Cardiac muscle cell (in vitro differentiated cells and primary cell): ENCODE results near the gene RASL10B. TPM values are rescaled to one million over a fixed set of nuclear protein-coding genes. Genes with fewer than 3 reads are reported as not detected.

Experiments used
- DNase-seq, 2 donors: peaks; one replicate each; pipeline versions ENCODE4 v3.0.0 to v3.0.0-alpha.2; 2010 to 2017; ENCODE audit warnings: low read depth in 1 of 2, low spot score in 1 of 2
- H3K27ac ChIP-seq: fragments of 200-600 bp; sonication (generic); 2 replicates; pipeline ENCODE4 v1.5.1; 2016
- H3K27me3 ChIP-seq: fragments of 200-600 bp; sonication (generic); 2 replicates; pipeline ENCODE4 v1.6.0; 2016; ENCODE audit warnings: control low read depth
- H3K36me3 ChIP-seq: fragments of 200-600 bp; sonication (generic); 2 replicates; pipeline ENCODE4 v1.5.1; 2016; ENCODE audit warnings: control low read depth
- H3K4me1 ChIP-seq: fragments of 200-600 bp; sonication (generic); 2 replicates; pipeline ENCODE4 v1.8.1; 2017; ENCODE audit warnings: low read depth, mild to moderate bottlenecking, mixed run types
- H3K4me3 ChIP-seq: fragments of 200-600 bp; sonication (generic); 2 replicates; pipeline ENCODE4 v1.5.1; 2016; ENCODE audit warnings: mild to moderate bottlenecking
- H3K9me3 ChIP-seq: fragments of 200-600 bp; sonication (generic); 2 replicates; pipeline ENCODE4 v1.5.1; 2017; ENCODE audit warnings: low read depth, mild to moderate bottlenecking, control low read depth
- CTCF ChIP-seq: IDR thresholded peaks from 2 replicates; pipeline ENCODE4 v1.5.1; 2012; ENCODE audit warnings: low read depth, mild to moderate bottlenecking, low read length
- polyA plus RNA-seq: library from polyadenylated mRNA; unstranded; fragments of >200 nt; fragmentation: Nextera tagmentation; extraction: Ambion mirVana; gene quantifications from 2 replicates; pipeline ENCODE4 v1.2.1, GENCODE V29; 2016
- total RNA-seq: library from RNA; depleted of rRNA; stranded (reverse); fragments of >200 nt; gene quantifications from 2 replicates; pipeline ENCODE4 v1.2.3, GENCODE V29; 2016

The RASL10B gene
- total and polyA plus RNA-seq, 2 experiments from 2014 or later: 71.6 to 116 TPM

GRCh38 chr17:35784895-35785294 is 53.5 kb downstream of the RASL10B start:
- H3K4me1 ChIP-seq: peaks cover 17% of the 10 kb centered on the region
- no peaks in the 10 kb centered on the region for H3K9me3 ChIP-seq
- peaks cover 17% of the 10 kb centered on the region for H3K27me3 ChIP-seq
- no peak for DNase-seq
- no peak overlapping the region for H3K4me3 ChIP-seq
- H3K36me3 ChIP-seq: no peaks in the 10 kb centered on the region
- TF ChIP-seq CTCF: no peak
- H3K27ac ChIP-seq: no peak overlapping the region

GRCh38 chr17:35786941-35787432 is 55.5 kb downstream of the RASL10B start:
- peak overlapping the region; percentile 53 for H3K27ac ChIP-seq
- no peaks in the 10 kb centered on the region for H3K36me3 ChIP-seq
- no peaks in the 10 kb centered on the region for H3K9me3 ChIP-seq
- peaks cover 31% of the 10 kb centered on the region for H3K27me3 ChIP-seq
- no peak overlapping the region for H3K4me3 ChIP-seq
- TF ChIP-seq CTCF: no peak
- peaks cover 17% of the 10 kb centered on the region for H3K4me1 ChIP-seq
- peak in 1 of 2 donors; percentile 49 for DNase-seq

- Histone ChIP-seq H3K27ac (no peak overlapping the region), H3K9me3 (no peaks in the 10 kb centered on the region), H3K27me3 (peaks cover 42% of the 10 kb centered on the region), H3K4me3 (no peak overlapping the region), H3K36me3 (no peaks in the 10 kb centered on the region), H3K4me1 (peaks cover 13% of the 10 kb centered on the region)
- TF ChIP-seq CTCF: no peak
- DNase-seq: peak in 1 of 2 donors; percentile 72
These were observed 57.3 kb downstream of the RASL10B start for GRCh38 chr17:35788477-35789368.

- Histone ChIP-seq H3K4me3 (no peak overlapping the region), H3K9me3 (no peaks in the 10 kb centered on the region), H3K27ac (no peak overlapping the region), H3K4me1 (peaks cover 13% of the 10 kb centered on the region), H3K27me3 (peaks cover 63% of the 10 kb centered on the region), H3K36me3 (no peaks in the 10 kb centered on the region)
- TF ChIP-seq CTCF: no peak
- DNase-seq: no peak
These were observed 59.4 kb downstream of the RASL10B start for GRCh38 chr17:35790841-35791240.

- TF ChIP-seq CTCF: no peak
- no peak for DNase-seq
- peaks cover 7% of the 10 kb centered on the region for H3K4me1 ChIP-seq
These were observed 60.4 kb downstream of the RASL10B start for GRCh38 chr17:35791681-35792350.

More at GRCh38 chr17:35791681-35792350, 60.4 kb downstream of the RASL10B start:
- H3K9me3 ChIP-seq: no peaks in the 10 kb centered on the region
- peaks cover 73% of the 10 kb centered on the region for H3K27me3 ChIP-seq
- H3K27ac ChIP-seq: no peak overlapping the region
- H3K4me3 ChIP-seq: no peak overlapping the region
- no peaks in the 10 kb centered on the region for H3K36me3 ChIP-seq

Other genes starting within 250 kb of the RASL10B start
- not detected in 2 replicates for gene SLFN12L, start 194.0 kb upstream of the RASL10B start, total RNA-seq
- gene SLFN12L, start 194.0 kb upstream of the RASL10B start, polyA plus RNA-seq: not detected in 2 replicates
- 0.07 and 0.21 TPM in 2 replicates for gene SLFN14, start 170.8 kb upstream of the RASL10B start, total RNA-seq
- gene SLFN14, start 170.8 kb upstream of the RASL10B start, polyA plus RNA-seq: 0.12 and 0.89 TPM in 2 replicates
- gene PEX12, start 153.1 kb upstream of the RASL10B start, total RNA-seq: 8.3 and 8.6 TPM in 2 replicates
- 6.1 and 9.7 TPM in 2 replicates for gene PEX12, start 153.1 kb upstream of the RASL10B start, polyA plus RNA-seq
- gene AP2B1, start 144.3 kb upstream of the RASL10B start, total RNA-seq: 83.5 and 90.9 TPM in 2 replicates
- 54.7 and 89.2 TPM in 2 replicates for gene AP2B1, start 144.3 kb upstream of the RASL10B start, polyA plus RNA-seq
- gene GAS2L2, start 21.6 kb downstream of the RASL10B start, total RNA-seq: 0.18 TPM in 1 of 2 replicates, not detected in the other
- 0.11 TPM in 1 of 2 replicates, not detected in the other for gene GAS2L2, start 21.6 kb downstream of the RASL10B start, polyA plus RNA-seq
- 0.21 and 0.74 TPM in 2 replicates for gene C17orf50, start 29.2 kb downstream of the RASL10B start, total RNA-seq
- gene C17orf50, start 29.2 kb downstream of the RASL10B start, polyA plus RNA-seq: 0.51 and 1.2 TPM in 2 replicates
- 0.39 TPM in 1 of 2 replicates, not detected in the other for gene MMP28, start 64.0 kb downstream of the RASL10B start, total RNA-seq
- 0.84 and 0.94 TPM in 2 replicates for gene MMP28, start 64.0 kb downstream of the RASL10B start, polyA plus RNA-seq
- gene TAF15, start 77.8 kb downstream of the RASL10B start, total RNA-seq: 33.4 and 75.2 TPM in 2 replicates
- gene TAF15, start 77.8 kb downstream of the RASL10B start, polyA plus RNA-seq: 27.2 and 31.1 TPM in 2 replicates
- gene HEATR9, start 137.3 kb downstream of the RASL10B start, total RNA-seq: not detected in 2 replicates
- gene HEATR9, start 137.3 kb downstream of the RASL10B start, polyA plus RNA-seq: 0.09 and 0.36 TPM in 2 replicates
- not detected in 2 replicates for gene CCL5, start 148.7 kb downstream of the RASL10B start, total RNA-seq
- gene CCL5, start 148.7 kb downstream of the RASL10B start, polyA plus RNA-seq: 0.10 TPM in 1 of 2 replicates, not detected in the other
- 0.35 and 6.4 TPM in 2 replicates for gene RDM1, start 199.1 kb downstream of the RASL10B start, total RNA-seq
- 2.6 and 17.8 TPM in 2 replicates for gene RDM1, start 199.1 kb downstream of the RASL10B start, polyA plus RNA-seq
- gene LYZL6, start 212.1 kb downstream of the RASL10B start, total RNA-seq: not detected in 2 replicates
- not detected in 2 replicates for gene LYZL6, start 212.1 kb downstream of the RASL10B start, polyA plus RNA-seq
- not detected in 2 replicates for gene CCL16, start 249.9 kb downstream of the RASL10B start, total RNA-seq
- gene CCL16, start 249.9 kb downstream of the RASL10B start, polyA plus RNA-seq: not detected in 2 replicates